Stimulated activated naive CD4-positive, alpha-beta T cell (primary cell): ENCODE measurements around the gene GNG7.

Experiments
- DNase-seq, 6 experiments: peaks; one replicate each; lab custom pipeline; 2025; lab: John Stamatoyannopoulos, UW

Gene GNG7

DNA sequence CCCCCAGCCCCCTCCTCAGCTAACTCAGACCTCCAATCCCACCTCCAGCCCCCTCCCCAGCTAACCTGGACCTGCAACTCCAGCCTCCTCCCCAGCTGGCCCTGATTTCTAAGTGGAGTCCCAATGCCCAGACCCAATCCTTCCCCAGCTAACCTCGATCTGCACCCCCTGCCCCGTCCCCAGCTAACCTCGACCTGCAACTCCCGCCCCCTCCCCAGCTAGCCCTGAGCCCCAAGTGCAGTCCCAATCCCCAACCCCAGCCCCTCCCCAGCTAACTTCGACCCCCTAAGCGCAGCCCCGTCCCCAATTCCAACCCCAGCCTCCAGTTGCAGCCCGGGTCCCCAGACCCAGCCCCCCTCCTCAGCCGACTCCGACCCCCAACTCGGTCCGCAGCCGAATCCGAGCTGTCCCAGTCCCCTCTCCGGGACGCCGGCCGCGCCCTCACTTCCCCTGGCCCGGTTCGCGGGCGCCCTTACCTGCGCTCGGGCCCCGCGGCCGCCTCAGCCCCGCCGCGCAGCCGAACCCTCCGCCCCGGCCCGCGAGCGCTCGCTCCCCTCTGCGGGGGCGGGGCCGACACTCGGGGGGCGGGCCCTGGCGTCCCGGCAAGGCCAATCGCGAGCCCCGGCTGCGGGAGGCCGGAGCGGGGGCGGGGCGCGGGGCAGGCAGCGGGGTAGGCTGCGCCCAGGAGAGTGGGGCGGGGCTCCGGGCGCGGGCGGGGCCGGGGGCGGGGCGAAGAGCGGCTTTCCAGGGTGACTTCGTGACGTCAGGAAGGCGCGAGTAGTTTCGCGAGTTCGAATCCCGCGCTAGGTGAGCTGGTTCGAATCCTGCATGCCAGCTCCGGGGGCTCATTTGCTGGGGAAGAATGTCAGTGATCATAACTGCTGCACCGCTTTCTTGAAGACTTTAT, at the start of gene GNG7:
TSS of gene GNG7 (minus strand) at position 525 of the 907 bp plus-strand sequence. CDS start 182,006 bp downstream, outside the sequence.
- DNase-seq, result peak; percentile 89 to 97 (median 96)

DNA sequence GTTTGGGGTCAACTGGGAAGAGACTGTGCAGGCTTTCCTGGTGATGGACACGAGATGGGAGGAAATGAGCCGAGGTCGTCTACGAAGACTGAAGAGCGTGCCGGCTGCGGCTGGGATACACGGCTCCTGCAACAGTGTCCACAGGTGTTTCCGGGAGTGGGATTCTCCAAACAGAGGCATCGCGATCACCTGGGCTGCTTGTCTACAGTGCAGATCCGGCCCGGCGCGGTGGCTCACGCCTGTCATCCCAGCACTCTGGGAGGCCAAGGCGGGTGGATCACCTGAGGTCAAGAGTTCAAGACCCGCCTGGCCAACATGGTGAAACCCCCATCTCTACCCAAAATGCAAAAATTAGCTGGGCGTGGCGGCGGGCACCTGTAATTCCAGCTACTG, 48.9 kb upstream of the GNG7 start:
- no peak for DNase-seq

DNA sequence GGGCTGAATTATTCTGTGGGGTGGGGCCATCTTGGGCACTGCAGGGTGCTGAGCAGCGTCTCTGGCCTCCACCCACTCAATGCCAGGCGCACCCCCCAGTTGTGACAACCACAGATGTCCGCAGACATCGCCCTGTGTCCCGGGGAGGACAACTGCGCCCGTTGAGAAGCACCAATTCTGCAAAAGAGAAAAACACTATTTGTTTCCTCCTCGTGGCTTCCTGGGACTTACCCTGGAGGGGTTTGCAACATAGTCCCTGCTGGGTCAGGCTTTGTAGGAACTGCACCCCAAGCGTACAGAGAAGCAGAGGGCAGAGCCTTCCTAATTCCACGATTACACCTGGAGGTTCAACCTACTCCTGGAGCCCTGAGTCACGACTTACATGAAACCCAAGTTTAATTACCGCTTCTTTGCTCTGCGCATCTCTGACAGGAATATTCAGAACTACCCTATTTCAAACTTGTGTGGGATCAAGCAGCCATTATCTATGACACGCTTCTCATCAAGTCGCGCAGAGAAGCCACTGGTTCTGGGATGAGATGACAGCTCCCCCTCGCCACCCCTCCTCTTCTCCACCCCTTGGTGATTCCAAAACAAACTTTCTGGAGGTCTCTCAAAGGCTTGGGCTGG, 48.4 kb upstream of the GNG7 start:
- DNase-seq, result no peak

DNA sequence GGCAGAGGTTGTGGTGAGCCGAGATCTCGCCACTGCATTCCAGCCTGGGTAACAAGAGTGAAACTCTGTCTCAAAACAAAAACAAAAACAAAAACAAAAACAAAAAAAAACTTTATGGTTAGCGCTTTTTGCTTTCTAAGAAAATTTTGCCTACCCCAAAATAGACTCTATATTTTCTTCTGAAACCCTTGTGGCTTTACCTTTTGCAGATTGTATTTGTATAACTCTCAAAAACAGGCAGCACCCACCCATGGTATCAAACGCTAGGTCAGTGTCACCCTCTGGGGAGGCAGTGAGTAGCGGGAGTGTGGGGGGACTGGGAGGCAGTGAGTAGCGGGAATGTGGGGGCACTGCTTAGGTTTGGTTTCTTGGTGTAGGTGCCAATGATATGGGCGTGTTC, 44.9 kb upstream of the GNG7 start:
- DNase-seq, result no peak

DNA sequence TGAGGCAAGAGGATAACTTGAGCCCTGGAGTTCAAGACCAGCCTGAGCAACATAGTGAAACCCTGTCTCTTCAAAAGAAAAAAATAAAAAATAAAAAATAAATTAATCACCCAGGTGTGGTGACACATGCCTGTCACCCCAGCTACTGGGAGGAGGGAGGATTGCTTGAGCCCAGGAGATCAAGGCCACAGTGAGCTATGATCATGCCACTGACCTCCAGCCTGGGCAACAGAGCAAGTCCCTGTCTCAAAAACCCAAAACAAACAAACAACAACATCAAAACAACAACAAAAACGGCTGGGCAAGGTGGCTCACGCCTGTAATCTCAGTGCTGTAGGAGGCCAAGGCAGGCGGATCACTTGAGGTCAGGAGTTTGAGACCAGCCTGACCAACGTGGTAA, 41.6 kb upstream of the GNG7 start:
- no peak for DNase-seq

DNA sequence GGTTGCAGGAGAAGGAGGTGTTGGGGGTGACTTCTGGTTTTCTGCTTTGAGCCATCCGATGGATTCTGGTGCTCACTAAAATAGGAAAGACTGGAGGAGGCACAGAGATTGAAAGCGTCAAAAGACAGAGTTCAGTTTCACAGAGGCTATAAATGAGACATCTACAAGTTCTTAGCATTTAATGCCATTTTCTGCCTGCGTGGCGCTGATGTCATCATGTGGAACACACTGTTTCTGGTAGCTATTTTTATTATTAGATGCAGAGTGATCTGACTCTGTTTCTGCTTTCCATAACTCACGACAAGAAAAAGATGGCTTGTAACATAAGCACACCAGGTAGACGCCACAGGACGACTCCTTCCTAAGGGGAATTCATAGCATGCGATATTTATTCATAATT, 40.6 kb upstream of the GNG7 start:
- no peak for DNase-seq

DNA sequence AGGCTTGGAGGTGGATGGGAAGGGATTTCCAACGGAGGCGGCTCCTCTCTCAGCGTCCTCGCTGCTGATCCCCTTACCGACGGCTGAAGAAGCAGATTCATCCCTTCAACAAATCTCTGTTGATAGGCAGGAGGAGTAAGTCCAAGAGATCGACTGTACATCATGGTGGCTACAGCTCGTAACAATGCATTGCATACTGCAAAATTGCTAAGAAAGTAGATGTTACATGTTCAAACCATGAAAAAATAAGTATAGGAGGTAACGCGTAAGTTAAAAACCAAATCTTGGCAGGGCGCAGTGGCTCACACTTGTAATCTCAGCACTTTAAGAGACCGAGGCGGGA, 37.8 kb upstream of the GNG7 start:
- no peak for DNase-seq

DNA sequence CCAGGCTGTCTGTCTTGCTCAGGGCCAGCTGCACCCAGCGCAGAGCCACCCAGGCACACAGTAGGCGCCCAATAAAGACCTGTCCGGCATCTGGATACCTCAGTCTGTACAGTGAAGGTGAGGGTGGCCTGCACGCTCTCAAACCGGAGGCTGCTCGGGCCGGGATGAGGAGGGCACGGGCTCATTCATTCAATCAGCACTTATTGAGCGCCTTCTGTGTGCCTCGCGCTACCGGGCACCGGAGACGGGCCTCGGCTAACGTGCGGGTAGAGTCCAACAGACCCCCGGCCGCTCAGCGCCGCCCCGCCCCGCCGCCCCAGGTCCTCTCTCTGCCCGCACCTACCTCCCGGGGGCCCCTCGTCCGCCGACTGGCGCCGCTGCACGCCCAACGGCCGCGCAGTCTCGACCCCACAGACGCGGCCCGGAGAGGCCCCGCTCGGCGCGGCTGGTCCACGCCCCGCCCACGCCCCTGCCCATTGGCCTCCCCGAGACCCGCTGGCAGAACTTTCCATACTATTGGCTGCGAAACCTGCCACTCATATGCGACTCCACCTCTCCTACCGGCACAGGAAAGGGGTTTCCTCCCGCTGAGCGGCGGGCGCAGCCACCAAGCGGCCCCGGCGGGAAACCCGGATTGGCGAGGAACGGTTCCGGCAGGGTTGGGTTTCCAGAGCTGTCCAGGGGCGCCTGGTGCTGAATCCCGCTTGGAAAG, 37.3 kb upstream of the GNG7 start, which contains the start of gene SLC39A3:
TSS of gene SLC39A3 (minus strand) at position 416 of the 712 bp plus-strand sequence. CDS start 2,760 bp downstream, outside the sequence.
- DNase-seq, result peak; percentile 93 to 98 (median 97)

DNA sequence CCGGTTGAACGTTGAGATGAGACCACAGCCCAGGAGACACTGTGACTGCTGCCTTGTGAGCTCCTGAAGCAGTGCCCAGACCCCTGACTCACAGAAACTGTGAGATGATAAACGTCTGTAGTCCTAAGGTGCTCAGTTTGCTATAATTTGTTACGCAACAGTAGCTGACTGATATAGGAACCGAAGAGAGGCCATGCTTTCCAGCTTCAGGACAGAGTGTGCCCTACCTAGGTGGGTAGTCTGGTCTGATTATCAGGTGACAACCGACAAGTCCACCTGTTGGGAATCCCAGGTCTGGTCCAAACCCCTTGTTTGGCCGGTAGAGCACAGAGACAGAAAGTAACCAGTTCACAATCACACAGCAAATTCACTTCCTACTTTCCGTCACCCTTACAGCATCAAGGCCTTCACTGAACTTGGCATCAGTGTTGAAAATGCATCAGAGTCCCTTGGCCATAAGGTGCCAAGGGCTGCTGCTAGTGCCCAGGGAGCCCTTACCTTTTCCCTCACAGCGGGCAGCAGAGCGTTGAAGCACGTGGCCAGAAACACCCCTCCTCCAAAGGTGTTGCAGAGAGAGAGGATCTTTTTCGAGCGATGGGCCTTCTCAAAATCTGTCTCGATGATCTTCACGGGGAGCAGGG, 34.2 kb upstream of the GNG7 start:
- no peak for DNase-seq

DNA sequence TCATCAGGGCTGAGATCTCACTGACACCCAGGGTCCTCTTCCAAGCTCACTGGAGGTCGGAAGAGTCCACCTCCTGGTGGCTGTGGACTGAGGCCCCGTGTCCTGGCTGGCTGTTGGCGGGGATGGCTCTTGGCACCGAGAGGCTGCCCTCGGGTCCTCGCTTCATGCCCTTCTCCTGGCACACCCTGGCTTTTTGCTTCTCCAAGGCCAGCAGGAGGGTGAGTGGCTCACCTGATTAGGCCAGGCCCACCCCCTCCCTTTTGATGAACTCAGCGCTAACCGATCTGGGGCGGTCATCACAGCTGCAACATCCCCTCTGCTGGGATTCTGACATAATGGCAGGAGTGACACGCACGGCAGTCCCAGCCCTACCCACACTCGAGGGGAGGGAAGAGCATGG, 32.9 kb upstream of the GNG7 start:
- DNase-seq, result no peak

DNA sequence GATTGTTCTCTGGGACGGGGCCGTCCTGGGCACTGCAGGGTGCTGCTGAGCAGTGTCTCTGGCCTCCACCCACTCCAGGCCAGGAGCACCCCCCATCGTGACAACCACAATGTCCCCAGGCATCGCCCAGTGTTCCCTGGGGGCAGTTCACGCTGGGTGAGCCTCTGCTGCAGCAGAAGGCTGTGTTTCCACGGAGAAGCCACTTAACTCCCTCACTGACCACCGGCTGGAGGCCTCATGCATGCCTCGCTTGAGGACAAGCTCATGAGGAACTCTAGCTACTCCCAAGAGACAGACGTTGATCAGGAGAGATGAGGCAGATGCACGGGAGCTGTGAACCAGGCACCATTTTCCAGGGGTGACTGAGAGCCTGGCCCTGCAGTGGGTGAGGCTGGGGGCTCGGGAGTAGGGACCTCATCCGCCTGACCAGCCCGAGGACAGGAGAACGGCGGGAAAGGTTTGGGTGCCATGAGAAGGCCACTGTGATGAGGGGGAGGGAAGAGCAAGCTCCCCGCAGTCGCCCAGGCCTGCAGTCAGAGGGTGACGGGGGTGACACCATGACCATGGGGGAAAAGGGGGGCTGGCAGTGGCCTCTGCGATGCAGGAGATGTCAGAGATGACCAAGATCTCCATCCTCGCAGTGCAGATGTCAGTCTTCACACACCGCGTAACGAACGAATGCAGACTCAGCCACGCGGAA, 32.2 kb upstream of the GNG7 start:
- no peak for DNase-seq

DNA sequence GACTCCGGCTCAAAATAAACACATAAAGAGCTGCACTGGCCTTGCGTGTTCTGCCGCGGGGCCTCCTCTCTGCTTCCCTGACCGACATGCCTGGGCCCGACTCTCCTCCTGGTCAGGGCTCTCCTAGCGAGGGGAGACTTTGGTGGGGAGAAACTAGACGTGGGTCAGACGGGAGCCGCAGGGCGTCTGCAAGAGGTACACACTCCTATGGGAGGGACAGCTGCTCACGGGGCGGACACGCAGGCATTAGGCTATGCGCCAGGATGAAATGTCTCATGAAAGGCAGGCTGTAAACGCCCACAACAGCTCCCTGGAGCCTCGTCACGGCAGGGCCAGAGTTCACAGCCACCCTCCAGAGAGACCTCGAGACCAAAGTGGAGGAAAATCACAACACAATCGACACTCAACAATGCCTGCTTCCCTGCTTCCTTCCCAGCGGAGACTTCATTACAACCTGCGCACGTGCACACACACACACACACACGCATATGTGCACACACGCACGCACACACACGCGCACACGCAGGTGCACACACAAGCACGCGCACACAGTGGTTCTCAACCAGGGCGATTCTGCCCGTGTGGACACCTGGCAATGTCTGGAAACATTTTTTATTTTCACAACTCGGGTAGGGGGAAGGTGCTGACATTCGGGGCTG, 31.6 kb upstream of the GNG7 start:
- DNase-seq, result no peak

DNA sequence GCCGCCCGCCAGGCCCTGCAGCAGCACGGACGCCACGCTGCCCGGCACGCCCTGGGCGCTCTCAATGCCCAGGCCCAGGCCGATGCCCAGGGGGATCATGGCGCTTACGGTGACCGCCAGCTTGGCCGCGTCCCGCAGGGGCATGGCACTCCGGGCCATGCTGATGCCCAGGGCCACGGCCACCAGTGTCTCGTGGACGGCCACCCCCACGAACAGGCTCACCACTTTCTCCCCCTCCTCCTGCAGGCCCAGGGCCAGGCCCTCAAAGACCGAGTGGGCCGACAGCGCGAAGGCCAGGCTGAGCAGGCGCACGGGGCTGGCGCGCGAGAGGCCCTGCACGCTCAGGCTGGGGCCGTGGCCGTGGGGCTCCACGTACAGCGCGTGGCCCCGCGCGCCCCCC, 30.4 kb upstream of the GNG7 start:
- DNase-seq, result no peak

DNA sequence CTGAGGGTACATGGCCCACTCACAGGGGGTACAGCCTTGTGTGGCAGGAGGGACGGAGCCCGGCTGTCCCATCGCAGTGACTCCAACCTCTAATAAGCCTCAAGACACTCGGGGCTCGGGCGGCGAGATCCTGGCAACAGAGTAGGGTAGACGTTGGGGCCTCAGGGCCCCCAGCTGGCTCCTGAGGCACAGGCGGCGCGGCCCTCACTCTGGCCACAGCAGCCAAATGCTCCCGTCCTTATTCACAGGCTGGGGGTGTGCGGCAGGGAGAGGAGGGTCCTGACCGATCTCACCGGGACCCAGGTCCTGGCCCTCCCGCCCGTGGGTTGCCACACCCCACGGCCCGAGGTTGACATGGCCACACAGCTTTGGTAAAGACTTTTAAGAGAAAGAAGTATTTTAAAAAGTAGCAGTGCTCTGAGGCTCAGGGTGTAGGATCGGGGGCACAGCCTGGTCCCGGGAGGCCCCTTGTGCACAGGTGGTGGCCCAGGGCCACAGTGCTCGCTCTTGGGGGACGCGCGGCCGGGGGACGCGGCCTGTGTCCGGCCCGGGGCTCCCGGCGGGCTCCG, 29.7 kb upstream of the GNG7 start:
- DNase-seq, result no peak

DNA sequence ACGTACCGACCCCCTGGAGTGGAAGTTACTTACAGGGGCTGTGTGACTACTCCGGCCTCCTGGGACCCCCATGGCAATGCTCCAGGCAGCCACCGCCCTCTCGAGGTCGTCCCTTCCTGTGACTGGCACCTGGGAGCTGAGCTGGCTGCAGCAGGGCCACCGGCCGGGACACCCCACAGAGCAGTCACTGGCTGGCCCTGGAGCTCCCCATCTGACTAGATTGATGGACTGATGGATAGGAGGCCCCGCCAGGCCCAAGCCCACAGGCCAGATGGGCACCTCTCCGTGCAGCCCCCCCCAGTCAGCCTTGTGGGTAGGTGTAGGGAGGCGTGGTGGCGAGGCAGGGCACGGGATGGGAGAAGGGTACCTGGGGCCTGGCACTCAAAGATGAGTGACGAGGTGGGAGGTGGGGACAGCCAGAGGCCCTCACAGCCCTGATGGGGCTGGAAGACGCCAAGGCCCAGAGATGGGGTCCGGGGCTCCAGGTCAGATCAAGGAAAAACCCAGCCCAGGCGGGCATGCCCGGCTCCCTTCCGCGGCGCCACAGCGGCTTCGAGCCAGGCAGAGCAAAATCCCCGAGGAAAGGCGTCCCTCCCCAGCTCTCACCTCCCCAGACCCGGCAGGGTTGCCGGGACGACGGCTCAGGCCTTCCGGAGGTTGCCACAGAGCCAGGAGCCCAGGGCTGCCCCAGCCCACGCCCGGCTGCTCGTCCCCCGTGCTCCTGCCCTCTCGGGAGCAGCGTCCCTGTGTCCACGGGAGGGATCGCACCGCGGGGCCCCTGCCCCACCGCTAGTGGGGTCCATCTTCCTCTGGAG, 28.9 kb upstream of the GNG7 start:
- no peak for DNase-seq

DNA sequence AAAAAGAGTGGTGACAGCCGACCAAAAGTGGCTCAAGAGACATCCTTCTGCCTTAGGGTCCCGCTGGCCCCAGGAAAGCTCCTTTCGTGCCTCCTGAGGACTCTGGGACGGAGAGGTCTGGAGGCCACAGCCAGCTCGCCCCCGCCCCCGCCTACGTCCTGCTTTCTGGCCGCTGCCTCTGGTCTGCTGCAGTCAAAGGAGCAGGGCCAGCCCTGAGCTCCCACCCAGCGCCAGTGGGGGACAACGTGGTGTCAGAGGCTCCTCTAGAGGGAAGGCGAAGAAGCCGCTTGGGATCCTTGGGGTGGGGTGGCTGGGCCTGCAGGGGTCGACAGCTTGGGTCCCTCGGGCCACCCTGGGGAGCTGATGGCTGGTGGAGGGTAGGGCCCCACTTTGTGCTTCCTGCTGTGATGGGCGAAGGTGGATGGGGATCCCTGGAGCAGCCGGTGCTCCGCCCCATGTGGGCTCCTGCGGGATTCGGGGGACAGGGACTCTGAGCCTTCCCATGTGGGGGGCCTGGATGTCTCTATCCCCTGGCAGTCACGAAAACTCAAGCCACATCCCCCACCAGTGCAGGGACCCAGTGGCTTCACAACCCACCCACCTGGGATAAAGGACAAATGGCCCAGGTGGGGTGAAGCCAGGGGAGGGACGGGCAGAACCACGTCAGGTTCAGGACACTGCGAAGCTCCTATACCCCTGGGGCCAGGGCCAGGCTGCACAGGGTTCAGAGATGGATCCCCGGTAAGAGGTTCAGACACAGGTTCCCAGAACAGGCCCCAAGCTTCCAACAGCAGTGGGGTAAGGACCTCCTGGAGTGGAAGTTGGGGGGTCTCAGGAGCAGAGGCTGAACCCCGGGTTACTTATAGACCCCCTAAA, 27.7 kb upstream of the GNG7 start:
- no peak for DNase-seq

DNA sequence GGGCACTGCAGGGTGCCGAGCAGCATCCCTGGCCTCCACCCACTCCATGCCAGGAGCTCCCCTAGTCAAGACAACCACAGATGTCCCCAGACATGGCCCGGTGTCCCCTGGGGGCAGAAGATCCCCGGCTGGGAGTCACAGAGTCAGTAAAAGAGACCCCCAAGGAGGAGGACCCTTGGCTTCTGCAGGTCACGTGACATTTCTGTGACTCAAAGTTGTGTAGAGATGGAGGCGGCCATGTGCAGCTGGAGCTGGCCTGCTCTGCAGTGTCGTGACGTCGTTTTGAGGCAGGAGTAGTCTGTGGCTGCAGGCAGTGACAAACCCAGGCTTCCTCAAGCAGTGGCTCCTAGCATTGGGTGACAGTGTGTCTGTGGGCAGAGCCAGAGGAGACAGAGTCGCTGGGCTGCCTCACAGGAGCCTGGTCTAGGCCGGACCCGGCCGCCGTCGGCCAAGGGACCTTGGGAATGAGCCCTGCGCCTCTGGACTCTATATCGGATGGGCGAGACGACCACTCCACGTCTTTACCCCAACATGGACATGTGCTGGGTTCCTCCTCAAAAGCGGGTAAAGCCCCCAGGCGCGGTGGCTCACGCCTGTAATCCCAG, 26.4 kb upstream of the GNG7 start:
- DNase-seq, result no peak

DNA sequence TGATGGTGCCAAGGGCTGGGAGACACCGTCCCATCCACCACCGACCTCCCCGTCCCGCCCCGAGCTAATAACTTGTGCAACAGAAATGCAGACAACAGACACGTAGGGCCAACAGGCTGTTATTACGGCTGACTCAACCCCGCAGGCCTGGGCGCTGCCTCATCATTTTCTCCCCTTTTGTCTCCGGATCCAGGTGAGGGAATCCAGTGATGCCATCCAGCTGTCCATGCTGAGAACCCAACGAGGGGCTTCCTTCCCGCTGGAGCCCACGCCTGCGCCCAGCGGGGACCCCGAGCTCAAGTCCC, 25.1 kb upstream of the GNG7 start:
- DNase-seq, result no peak
